ENCODE measurements around the gene DNAH7. TPM values are rescaled to one million over a fixed set of nuclear protein-coding genes. Genes with fewer than 3 reads are reported as not detected.

The DNAH7 gene
- total and polyA plus RNA-seq, 3 donors from 2014 or later: 14.9 to 27.1 (median 25.8) TPM

- TF ChIP-seq, protein P1, sequence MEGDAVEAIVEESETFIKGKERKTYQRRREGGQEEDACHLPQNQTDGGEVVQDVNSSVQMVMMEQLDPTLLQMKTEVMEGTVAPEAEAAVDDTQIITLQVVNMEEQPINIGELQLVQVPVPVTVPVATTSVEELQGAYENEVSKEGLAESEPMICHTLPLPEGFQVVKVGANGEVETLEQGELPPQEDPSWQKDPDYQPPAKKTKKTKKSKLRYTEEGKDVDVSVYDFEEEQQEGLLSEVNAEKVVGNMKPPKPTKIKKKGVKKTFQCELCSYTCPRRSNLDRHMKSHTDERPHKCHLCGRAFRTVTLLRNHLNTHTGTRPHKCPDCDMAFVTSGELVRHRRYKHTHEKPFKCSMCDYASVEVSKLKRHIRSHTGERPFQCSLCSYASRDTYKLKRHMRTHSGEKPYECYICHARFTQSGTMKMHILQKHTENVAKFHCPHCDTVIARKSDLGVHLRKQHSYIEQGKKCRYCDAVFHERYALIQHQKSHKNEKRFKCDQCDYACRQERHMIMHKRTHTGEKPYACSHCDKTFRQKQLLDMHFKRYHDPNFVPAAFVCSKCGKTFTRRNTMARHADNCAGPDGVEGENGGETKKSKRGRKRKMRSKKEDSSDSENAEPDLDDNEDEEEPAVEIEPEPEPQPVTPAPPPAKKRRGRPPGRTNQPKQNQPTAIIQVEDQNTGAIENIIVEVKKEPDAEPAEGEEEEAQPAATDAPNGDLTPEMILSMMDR (IDR thresholded peaks at IDR 0.05): no peak
- TF ChIP-seq POLR2A (IDR thresholded peaks at IDR 0.05): no peak
- DNase-seq: no peak
- Histone ChIP-seq H3K4me3 (no peak overlapping the region), H3K27ac (no peak overlapping the region), H3K27me3 (no peaks in the 10 kb centered on the region), H3K9me3 (no peaks in the 10 kb centered on the region), H3K36me3 (ENCODE audit: low read depth, missing control alignments) (no peaks in the 10 kb centered on the region), H3K4me1 (no peaks in the 10 kb centered on the region)
- intact Hi-C loops (cut with DNase I; ENCODE audit: low total_unique reads): no loop called here
- WGBS, 2 donors: 98 to 100% methylated on average over 1 to 3 of the region's 3 CpGs
These were observed 309.8 kb downstream of the DNAH7 start for GRCh38 chr2:195758846-195759245.

DNA sequence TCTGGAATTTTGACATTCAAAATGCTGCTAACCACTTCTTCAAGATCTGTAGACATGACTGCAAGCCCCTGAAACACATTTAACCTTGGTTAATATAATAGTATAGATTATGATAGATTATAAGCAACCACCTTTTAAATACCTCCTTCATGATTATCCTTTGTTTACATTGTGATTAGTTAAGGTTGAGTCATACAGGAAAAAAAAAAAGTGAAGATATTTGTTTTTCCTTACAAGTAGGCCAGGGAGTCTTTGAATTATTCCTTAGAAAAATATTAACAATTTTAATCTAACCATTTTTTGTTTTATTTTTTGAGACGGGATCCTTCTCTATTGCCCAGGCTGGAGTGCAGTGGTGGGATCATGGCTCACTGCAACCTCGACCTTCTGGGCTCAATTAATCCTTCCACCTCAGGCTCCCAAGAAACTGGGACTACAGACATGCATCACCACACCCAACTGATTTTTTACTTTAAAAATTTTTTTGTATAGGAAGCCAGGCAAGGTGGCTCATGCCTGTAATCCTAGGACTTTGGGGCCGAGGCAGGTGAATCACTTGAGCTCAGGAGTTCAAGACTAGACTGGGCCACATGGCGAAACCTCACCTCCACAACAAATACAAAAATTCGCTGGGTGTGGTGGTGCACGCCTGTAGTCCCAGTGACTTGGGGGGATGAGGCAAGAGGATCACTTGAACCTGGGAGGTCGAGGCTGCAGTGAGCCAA lies 312.3 kb downstream of the DNAH7 start:
- Histone ChIP-seq H3K4me3 (no peak overlapping the region), H3K27me3 (no peaks in the 10 kb centered on the region), H3K27ac (no peak overlapping the region), H3K36me3 (ENCODE audit: low read depth, missing control alignments) (no peaks in the 10 kb centered on the region), H3K4me1 (no peaks in the 10 kb centered on the region), H3K9me3 (no peaks in the 10 kb centered on the region)
- intact Hi-C loops (cut with DNase I; ENCODE audit: low total_unique reads): no loop called here
- 77 to 93% methylated on average over 7 of the region's 7 CpGs for WGBS, 2 donors
- no peak for DNase-seq
- TF ChIP-seq, protein P1 (IDR thresholded peaks at IDR 0.05): no peak
- TF ChIP-seq POLR2A (IDR thresholded peaks at IDR 0.05): no peak

- no peaks in the 10 kb centered on the region for H3K9me3 ChIP-seq
- no peaks in the 10 kb centered on the region for H3K27me3 ChIP-seq
- no peak for DNase-seq
- 90 to 97% methylated on average over 1 of the region's 1 CpG for WGBS, 2 donors
- no peak overlapping the region for H3K27ac ChIP-seq
- H3K36me3 ChIP-seq (ENCODE audit: low read depth, missing control alignments): no peaks in the 10 kb centered on the region
- no peaks in the 10 kb centered on the region for H3K4me1 ChIP-seq
- intact Hi-C loops (cut with DNase I; ENCODE audit: low total_unique reads): no loop called here
- H3K4me3 ChIP-seq: no peak overlapping the region
- TF ChIP-seq, protein P1 (IDR thresholded peaks at IDR 0.05): no peak
- no peak for TF ChIP-seq POLR2A (IDR thresholded peaks at IDR 0.05)
These were observed 327.4 kb downstream of the DNAH7 start for GRCh38 chr2:195741191-195741590.

DNA sequence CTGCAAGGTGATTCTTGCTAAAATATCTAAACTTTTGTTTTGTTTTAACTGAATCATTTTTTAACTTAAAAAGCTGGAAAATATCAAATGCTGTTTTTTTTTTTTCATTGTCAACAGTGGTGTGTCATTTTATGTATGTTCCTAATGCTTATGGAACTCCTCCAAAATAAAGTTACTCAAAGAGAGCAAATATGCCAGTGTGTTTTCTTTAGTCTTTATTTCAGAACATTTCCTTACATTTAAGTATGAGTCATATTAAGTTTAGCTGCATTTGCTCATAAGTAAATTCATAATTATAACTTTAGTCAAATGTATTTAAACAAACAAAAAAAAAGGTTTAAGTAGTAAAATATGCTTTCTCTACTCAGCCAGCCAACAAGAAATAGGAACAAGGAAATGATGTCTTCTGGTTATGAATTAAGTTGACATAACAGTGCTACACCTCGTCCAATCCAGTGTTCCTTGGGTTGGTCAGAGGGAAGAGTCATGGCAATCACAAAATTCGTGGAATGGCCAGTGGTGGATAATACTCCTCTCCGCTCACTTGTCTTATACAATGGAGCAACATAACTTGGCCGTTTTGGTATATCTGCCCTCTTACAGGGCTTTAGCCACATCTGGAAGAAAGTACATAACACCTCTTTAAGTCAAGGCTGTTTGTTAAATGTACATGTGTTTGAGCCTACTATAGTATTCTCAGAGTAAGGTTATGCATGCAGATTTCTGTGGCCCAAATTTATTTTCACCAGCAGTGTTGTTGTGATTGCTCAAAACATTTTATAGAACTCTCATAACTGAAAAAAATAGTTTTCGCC lies 330.9 kb downstream of the DNAH7 start:
- Histone ChIP-seq H3K27ac (no peak overlapping the region), H3K36me3 (ENCODE audit: low read depth, missing control alignments) (no peaks in the 10 kb centered on the region), H3K4me1 (no peaks in the 10 kb centered on the region), H3K27me3 (no peaks in the 10 kb centered on the region), H3K4me3 (no peak overlapping the region), H3K9me3 (no peaks in the 10 kb centered on the region)
- intact Hi-C loops (cut with DNase I; ENCODE audit: low total_unique reads): no loop called here
- DNase-seq: no peak
- TF ChIP-seq, protein P1 (IDR thresholded peaks at IDR 0.05): no peak
- no peak for TF ChIP-seq POLR2A (IDR thresholded peaks at IDR 0.05)
- 87 to 95% methylated on average over 5 of the region's 5 CpGs for WGBS, 2 donors

Measured in testis (tissue), 3 donors.